HCT116 (cell line): ENCODE results near the gene KRT73. TPM values are rescaled to one million over a fixed set of nuclear protein-coding genes. Genes with fewer than 3 reads are reported as not detected.

Experiments
- ATAC-seq: fragments of 200-7000 bp; cut with Tn5 transposase; 2 replicates; pipeline ENCODE4 v1.9.1; 2020; ENCODE audit warnings: mild to moderate bottlenecking, moderate library complexity
- BruUV-seq: library from RNA; stranded (reverse); fragments of 400-500 nt; replicated peaks from 2 replicates; lab custom pipeline; 2021; lab: Mats Ljungman, UMichigan
- CTCF ChIA-PET: fragments of 300-600 bp; sonication (Branson Sonifier 250); formaldehyde crosslinking; loops from one replicate; lab custom pipeline; 2021; ENCODE audit warnings: antibody characterized with exemption; lab: Charles Lee
- POLR2A ChIA-PET: fragments of 300-600, 350-600 bp; sonication (Branson Sonifier 250); formaldehyde crosslinking; loops from one replicate; lab custom pipeline; 2021; ENCODE audit warnings: antibody characterized with exemption; lab: Charles Lee
- RAD21 ChIA-PET, 2 experiments: fragments of 300-600 bp; sonication (Branson Sonifier 250); formaldehyde crosslinking; loops; one replicate each; lab custom pipeline; 2023; ENCODE audit warnings: low total read pairs in 2 of 2; ENCODE audit not compliant: uncharacterized antibody in 2 of 2, unreplicated experiment in 2 of 2, low non-redundant PET in 1 of 2; lab: Charles Lee
- DNase-seq: peaks from one replicate; pipeline ENCODE4 v3.0.0-alpha.2; 2010; ENCODE audit warnings: low read depth, low spot score
- H2AFZ ChIP-seq: fragments of 200-600 bp; shearing (Covaris generic), sonication (generic); 2 replicates; pipeline ENCODE4 v1.6.1; 2017; ENCODE audit warnings: low read depth, mixed run types, mixed read lengths, antibody characterized with exemption, low read length; ENCODE audit not compliant: poor library complexity, severe bottlenecking
- H3K27ac ChIP-seq: 2 replicates; pipeline ENCODE4 v1.5.1; 2012; ENCODE audit warnings: low read depth, low read length
- H3K27me3 ChIP-seq: fragments of 200-600 bp; sonication (generic); 2 replicates; pipeline ENCODE4 v1.6.1; 2016; ENCODE audit warnings: mixed run types, low read length, mixed read lengths; ENCODE audit not compliant: insufficient read depth
- H3K36me3 ChIP-seq, 2 experiments: fragments of 200-500 bp in 1 of 2; fragments of 200-600 bp in 1 of 2; sonication (Bioruptor generic) in 1 of 2; sonication (generic) in 1 of 2; 2 replicates each; pipeline versions ENCODE4 v1.5.1 to v1.6.1; 2014 to 2016; ENCODE audit warnings: low read length in 2 of 2, inconsistent platforms in 1 of 2, mixed read lengths in 1 of 2, mixed run types in 1 of 2; ENCODE audit not compliant: insufficient read depth in 2 of 2, control insufficient read depth in 1 of 2
- H3K4me1 ChIP-seq, 2 experiments: fragments of 200-600 bp in 1 of 2; sonication (generic) in 1 of 2; 2 replicates each; pipeline versions ENCODE4 v1.5.1 to v1.6.1; 2012 to 2017; ENCODE audit warnings: low read length in 2 of 2, inconsistent platforms in 1 of 2, mild to moderate bottlenecking in 1 of 2, mixed read lengths in 1 of 2, mixed run types in 1 of 2, moderate library complexity in 1 of 2; ENCODE audit not compliant: insufficient read depth in 2 of 2, control insufficient read depth in 1 of 2
- H3K4me2 ChIP-seq: fragments of 200-600 bp; sonication (generic); 2 replicates; pipeline ENCODE4 v1.6.1; 2017; ENCODE audit warnings: mixed run types, low read length, mixed read lengths
- H3K4me3 ChIP-seq, 2 experiments: fragments of 200-600 bp in 1 of 2; sonication (generic) in 1 of 2; replicated peaks in 1 of 2; 2 replicates each; pipeline ENCODE4 v1.5.1; 2011 to 2016; ENCODE audit warnings: low read length in 2 of 2, control low read depth in 1 of 2, low read depth in 1 of 2, mild to moderate bottlenecking in 1 of 2, mixed read lengths in 1 of 2, mixed run types in 1 of 2
- H3K79me2 ChIP-seq: fragments of 200-600 bp; sonication (generic); 2 replicates; pipeline ENCODE4 v1.6.1; 2017; ENCODE audit warnings: mild to moderate bottlenecking, mixed run types, low read length, moderate library complexity, mixed read lengths; ENCODE audit not compliant: insufficient read depth
- H3K9ac ChIP-seq: fragments of 200-600 bp; sonication (generic); 2 replicates; pipeline ENCODE4 v1.6.1; 2016; ENCODE audit warnings: low read length, mixed read lengths
- H3K9me2 ChIP-seq: fragments of 200-600 bp; sonication (generic), shearing (Covaris generic); 2 replicates; pipeline ENCODE4 v1.6.1; 2017; ENCODE audit warnings: mixed run types, mild to moderate bottlenecking, moderate library complexity; ENCODE audit not compliant: insufficient read depth
- H3K9me3 ChIP-seq, 2 experiments: fragments of 200-500 bp in 1 of 2; fragments of 200-600 bp in 1 of 2; sonication (Bioruptor generic) in 1 of 2; sonication (generic) in 1 of 2; 2 replicates each; pipeline ENCODE4 v1.6.1; 2014 to 2017; ENCODE audit warnings: low read length in 2 of 2, mixed read lengths in 2 of 2, inconsistent platforms in 1 of 2, low read depth in 1 of 2, mild to moderate bottlenecking in 1 of 2, mixed run types in 1 of 2, moderate library complexity in 1 of 2; ENCODE audit not compliant: control insufficient read depth in 1 of 2, insufficient read depth in 1 of 2
- H4K20me1 ChIP-seq: fragments of 200-600 bp; sonication (generic), shearing (Covaris generic); 2 replicates; pipeline ENCODE4 v1.6.1; 2017; ENCODE audit warnings: mixed run types, mild to moderate bottlenecking, moderate library complexity; ENCODE audit not compliant: insufficient read depth
- CBX3 ChIP-seq: IDR thresholded peaks from 2 replicates; pipeline ENCODE4 v1.6.1; 2012; ENCODE audit warnings: low read depth
- CEBPB ChIP-seq: IDR thresholded peaks from 2 replicates; pipeline ENCODE4 v1.6.1; 2012; ENCODE audit warnings: low read depth
- ELF1 ChIP-seq: IDR thresholded peaks from 2 replicates; pipeline ENCODE4 v1.6.1; 2012; ENCODE audit warnings: low read depth, borderline replicate concordance
- EZH2 ChIP-seq: fragments of 200-600 bp; sonication (generic); IDR thresholded peaks from 2 replicates; pipeline ENCODE4 v1.6.1; 2017; ENCODE audit warnings: antibody characterized with exemption, mixed run types
- EZH2phosphoT487 ChIP-seq: fragments of 200-600 bp; IDR thresholded peaks from 2 replicates; pipeline ENCODE4 v1.6.1; 2018; ENCODE audit warnings: antibody characterized with exemption, borderline replicate concordance
- FOSL1 ChIP-seq: IDR thresholded peaks from 2 replicates; pipeline ENCODE4 v1.6.1; 2012; ENCODE audit warnings: low read depth
- JUND ChIP-seq: IDR thresholded peaks from 2 replicates; pipeline ENCODE4 v1.6.1; 2012
- MAX ChIP-seq: IDR thresholded peaks from 2 replicates; pipeline ENCODE4 v1.6.1; 2012
- POLR2AphosphoS5 ChIP-seq: IDR thresholded peaks from 2 replicates; pipeline ENCODE4 v1.6.1; 2011; ENCODE audit warnings: mild to moderate bottlenecking, low read depth, low read length, moderate library complexity
- RAD21 ChIP-seq: IDR thresholded peaks from 2 replicates; pipeline ENCODE4 v1.6.1; 2012; ENCODE audit warnings: low read depth, mild to moderate bottlenecking
- SP1 ChIP-seq: IDR thresholded peaks from 2 replicates; pipeline ENCODE4 v1.6.1; 2012; ENCODE audit warnings: low read depth
- TCF7L2 ChIP-seq: IDR thresholded peaks from 2 replicates; pipeline ENCODE4 v1.7.0; 2011; ENCODE audit warnings: borderline replicate concordance, inconsistent platforms; ENCODE audit not compliant: insufficient read depth, insufficient read length; ENCODE audit errors: extremely low read depth
- ZBTB33 ChIP-seq: IDR thresholded peaks from 2 replicates; pipeline ENCODE4 v1.6.1; 2011; ENCODE audit warnings: mild to moderate bottlenecking, low read length, moderate library complexity; ENCODE audit not compliant: insufficient replicate concordance; ENCODE audit errors: extremely low read depth
- ZFX ChIP-seq: fragments of 450-650 bp; IDR thresholded peaks from 2 replicates; pipeline ENCODE4 v1.6.1; 2017
- ZNF274 ChIP-seq: fragments of 200-500 bp; sonication (Bioruptor generic); IDR thresholded peaks from 2 replicates; pipeline ENCODE4 v1.6.1; 2014; ENCODE audit warnings: mild to moderate bottlenecking, low read depth, low read length, inconsistent platforms
- intact Hi-C: fragments of 100-400 bp; cut with micrococcal nuclease; formaldehyde crosslinking; loops from 2 replicates; pipeline ENCODE4 v1.10.0; 2022
- total RNA-seq: library from RNA; stranded (reverse); gene quantifications from one replicate; pipeline ENCODE4 v1.2.1, GENCODE V29; 2021; ENCODE audit not compliant: unreplicated experiment

Gene KRT73
- total RNA-seq, 1 experiment from 2014 or later: not detected

- Histone ChIP-seq H2AFZ (no peak overlapping the region), H3K27ac (no peak overlapping the region), H3K9me3 (no peaks in the 10 kb centered on the region; a peak in 1 of 4 replicates), H3K27me3 (no peaks in the 10 kb centered on the region), H3K4me2 (no peak overlapping the region), H3K36me3 (no peaks in the 10 kb centered on the region), H3K9me2 (no peaks in the 10 kb centered on the region), H4K20me1 (no peaks in the 10 kb centered on the region), H3K4me1 (no peaks in the 10 kb centered on the region), H3K4me3 (no peak overlapping the region), H3K79me2 (no peaks in the 10 kb centered on the region), H3K9ac (no peak overlapping the region)
- CTCF ChIA-PET: no interaction called here
- POLR2A ChIA-PET: no interaction called here
- TF ChIP-seq POLR2AphosphoS5: no peak
- TF ChIP-seq JUND: no peak
- no peak for TF ChIP-seq ZFX
- no peak for TF ChIP-seq EZH2
- TF ChIP-seq EZH2phosphoT487: no peak
- TF ChIP-seq TCF7L2: no peak
- no peak for TF ChIP-seq MAX
- TF ChIP-seq RAD21: no peak
- TF ChIP-seq FOSL1: no peak
- TF ChIP-seq ZNF274: no peak
- TF ChIP-seq SP1: no peak
- TF ChIP-seq CEBPB: no peak
- no peak for TF ChIP-seq ELF1
- DNase-seq (no peak), ATAC-seq (no peak)
- RAD21 ChIA-PET: no interaction called here
- no TSS peak for BruUV-seq
- intact Hi-C loops: no loop called here
Observed at GRCh38 chr12:52618866-52619265, 507 bp upstream of the KRT73 start.

GRCh38 chr12:52617403-52617785 lies 965 bp downstream of the KRT73 start:
- TF ChIP-seq ZBTB33: no peak
- TF ChIP-seq EZH2phosphoT487: no peak
- TF ChIP-seq RAD21: no peak
- no peak for TF ChIP-seq CBX3
- no peak for TF ChIP-seq ZNF274
- ChIA-PET POLR2A (no interaction called here), RAD21 (no interaction called here), CTCF (no interaction called here)
- H3K4me1 ChIP-seq: no peaks in the 10 kb centered on the region
- no peaks in the 10 kb centered on the region for H3K36me3 ChIP-seq
- no peaks in the 10 kb centered on the region for H3K79me2 ChIP-seq
- H3K9ac ChIP-seq: no peak overlapping the region
- H3K27me3 ChIP-seq: no peaks in the 10 kb centered on the region
- no peak overlapping the region for H3K27ac ChIP-seq
- H3K4me3 ChIP-seq: no peak overlapping the region
- no peak overlapping the region for H2AFZ ChIP-seq
- no peaks in the 10 kb centered on the region for H3K9me2 ChIP-seq
- DNase-seq: no peak
- no TSS peak for BruUV-seq
- no peak overlapping the region for H3K4me2 ChIP-seq
- ATAC-seq: no peak
- intact Hi-C loops: no loop called here
- H4K20me1 ChIP-seq: no peaks in the 10 kb centered on the region
- no peaks in the 10 kb centered on the region for H3K9me3 ChIP-seq
